GM10248 (cell line): ENCODE data around the gene KCNA1.

ENCODE experiments used
- CTCF ChIA-PET: fragments of 300-600 bp; sonication (Branson Sonifier 250); formaldehyde crosslinking; extraction: SDS; loops from one replicate; lab custom pipeline; 2021; ENCODE audit warnings: antibody characterized with exemption; lab: Yijun Ruan, JAX
- POLR2A ChIA-PET: fragments of 350-650 bp; sonication (Branson Sonifier 250); formaldehyde crosslinking; extraction: SDS; loops from one replicate; lab custom pipeline; 2020; ENCODE audit warnings: antibody characterized with exemption; lab: Yijun Ruan, JAX
- DNase-seq: peaks from one replicate; pipeline ENCODE4 v3.0.0; 2012; ENCODE audit errors: extremely low spot score
- CTCF ChIP-seq: IDR thresholded peaks from 2 replicates; pipeline ENCODE4 v1.5.1; 2012; ENCODE audit warnings: mild to moderate bottlenecking, low read depth; ENCODE audit errors: extremely low read depth, missing control alignments, control extremely low read depth

KCNA1 gene

GRCh38 chr12:4908684-4909409, 858 bp upstream of the KCNA1 start:
- peak; percentile 58 for DNase-seq
- ChIA-PET POLR2A (interaction anchor here (0.6 to 1.0 kb wide), 2 partner anchors 10 to 51 kb away, joined by 3 read pairs; no protein-coding TSS in a partner anchor), CTCF (interaction anchor here (0.9 to 12.3 kb wide), 14 partner anchors 8 to 95 kb away, joined by 3 to 119 read pairs (median 4); no protein-coding TSS in a partner anchor)
- TF ChIP-seq CTCF = peak; percentile 47

GRCh38 chr12:4909410-4909733, 333 bp upstream of the KCNA1 start:
- DNase-seq = peak; percentile 20
- POLR2A ChIA-PET = interaction anchor here (1.0 kb wide), 1 partner anchor 9 kb away, joined by 3 read pairs; no protein-coding TSS in a partner anchor
- no peak for TF ChIP-seq CTCF
- CTCF ChIA-PET = interaction anchor here (1.0 to 12.3 kb wide), 10 partner anchors 7 to 94 kb away, joined by 3 to 119 read pairs (median 6); no protein-coding TSS in a partner anchor

GRCh38 chr12:4910502-4911315, 1.0 kb downstream of the KCNA1 start:
- CTCF ChIA-PET = interaction anchor here (0.8 to 12.3 kb wide), 9 partner anchors 9 to 111 kb away, joined by 3 to 119 read pairs (median 4); no protein-coding TSS in a partner anchor
- DNase-seq = peak; percentile 76
- TF ChIP-seq CTCF = no peak
- POLR2A ChIA-PET = no interaction called here

GRCh38 chr12:4911316-4911994, 1.8 kb downstream of the KCNA1 start:
- DNase-seq = no peak
- no peak for TF ChIP-seq CTCF
- ChIA-PET CTCF (interaction anchor here (0.8 to 12.3 kb wide), 9 partner anchors 9 to 110 kb away, joined by 3 to 119 read pairs (median 3); no protein-coding TSS in a partner anchor), POLR2A (no interaction called here)

GRCh38 chr12:4914720-4915119, 5.0 kb downstream of the KCNA1 start:
- no peak for DNase-seq
- ChIA-PET CTCF (interaction anchor here (1.4 to 12.3 kb wide), 3 partner anchors 20 to 57 kb away, joined by 3 to 119 read pairs (median 4); no protein-coding TSS in a partner anchor), POLR2A (no interaction called here)
- TF ChIP-seq CTCF = no peak

- ChIA-PET POLR2A (no interaction called here), CTCF (interaction anchor here (0.7 to 12.3 kb wide), 3 partner anchors 17 to 58 kb away, joined by 3 to 119 read pairs (median 4); no protein-coding TSS in a partner anchor)
- TF ChIP-seq CTCF = no peak
- no peak for DNase-seq
These were observed 6.0 kb downstream of the KCNA1 start for GRCh38 chr12:4915752-4916151.
